A673 (cell line): Measurements from ENCODE around the gene YRDC. TPM values are rescaled to one million over a fixed set of nuclear protein-coding genes. Genes with fewer than 3 reads are reported as not detected.

Experiments
- BruUV-seq: library from RNA; stranded (reverse); fragments of 400-500 nt; replicated peaks from 2 replicates; lab custom pipeline; 2021; lab: Mats Ljungman, UMichigan
- CTCF ChIA-PET: fragments of 300-600 bp; sonication (Branson Sonifier 250); formaldehyde crosslinking; loops from one replicate; lab custom pipeline; 2022; ENCODE audit warnings: antibody characterized with exemption; lab: Charles Lee
- POLR2A ChIA-PET: fragments of 300-600 bp; sonication (Branson Sonifier 250); formaldehyde crosslinking; loops from one replicate; lab custom pipeline; 2022; ENCODE audit warnings: antibody characterized with exemption; ENCODE audit not compliant: low non-redundant PET; lab: Charles Lee
- DNase-seq: peaks from one replicate; pipeline ENCODE4 v3.0.0-alpha.2; 2015; ENCODE audit warnings: low spot score
- H3K27ac ChIP-seq: fragments of 200-600 bp; sonication (generic); 2 replicates; pipeline ENCODE4 v1.5.1; 2016; ENCODE audit warnings: mixed run types, low read depth, mild to moderate bottlenecking, mixed read lengths, antibody characterized with exemption, low read length; ENCODE audit not compliant: poor library complexity, severe bottlenecking
- H3K27me3 ChIP-seq: fragments of 200-600 bp; sonication (generic); replicated peaks from 2 replicates; pipeline ENCODE4 v1.6.1; 2017; ENCODE audit warnings: mixed run types, low read depth, mild to moderate bottlenecking, mixed read lengths, antibody characterized with exemption, low read length; ENCODE audit not compliant: insufficient read depth, poor library complexity
- H3K36me3 ChIP-seq: fragments of 200-600 bp; sonication (generic); 2 replicates; pipeline ENCODE4 v1.6.1; 2016; ENCODE audit warnings: mixed run types, mild to moderate bottlenecking, mixed read lengths, antibody characterized with exemption, low read length; ENCODE audit not compliant: insufficient read depth, poor library complexity, severe bottlenecking
- H3K4me1 ChIP-seq: fragments of 200-600 bp; sonication (generic); 2 replicates; pipeline ENCODE4 v1.6.1; 2017; ENCODE audit warnings: mixed run types, mild to moderate bottlenecking, mixed read lengths, antibody characterized with exemption, low read length; ENCODE audit not compliant: insufficient read depth, poor library complexity, severe bottlenecking
- H3K4me3 ChIP-seq: fragments of 200-600 bp; sonication (generic); 2 replicates; pipeline ENCODE4 v1.5.1; 2016; ENCODE audit warnings: low read depth, mixed run types, mild to moderate bottlenecking, mixed read lengths, low read length; ENCODE audit not compliant: poor library complexity, severe bottlenecking
- H3K9me3 ChIP-seq: fragments of 200-600 bp; sonication (generic); 2 replicates; pipeline ENCODE4 v1.6.1; 2016; ENCODE audit warnings: mixed run types, low read depth, mild to moderate bottlenecking, mixed read lengths, antibody characterized with exemption, low read length; ENCODE audit not compliant: poor library complexity, severe bottlenecking
- EZH2 ChIP-seq: fragments of 200-600 bp; sonication (generic); IDR thresholded peaks from 2 replicates; pipeline ENCODE4 v1.6.1; 2017; ENCODE audit warnings: borderline replicate concordance, low read depth, mild to moderate bottlenecking, mixed read lengths, antibody characterized with exemption, low read length; ENCODE audit not compliant: poor library complexity, severe bottlenecking
- intact Hi-C: fragments of 100-400 bp; cut with micrococcal nuclease; formaldehyde crosslinking; loops from one replicate; pipeline ENCODE4 v1.10.0; 2022; ENCODE audit not compliant: unreplicated experiment
- total RNA-seq: library from RNA; stranded (reverse); gene quantifications from 2 replicates; pipeline ENCODE4 v1.2.3, GENCODE V29; 2021
- TF ChIP-seq, protein P1 (sequence below): fragments of 300-800, 200-600 bp; sonication (generic); conservative IDR thresholded peaks from 2 replicates; pipeline ENCODE4 v1.5.1; 2017; ENCODE audit warnings: low read depth, mild to moderate bottlenecking, antibody characterized with exemption, low read length, moderate library complexity, mixed read lengths

The YRDC gene
- total RNA-seq, 1 experiment from 2014 or later: 38.5 TPM

DNA sequence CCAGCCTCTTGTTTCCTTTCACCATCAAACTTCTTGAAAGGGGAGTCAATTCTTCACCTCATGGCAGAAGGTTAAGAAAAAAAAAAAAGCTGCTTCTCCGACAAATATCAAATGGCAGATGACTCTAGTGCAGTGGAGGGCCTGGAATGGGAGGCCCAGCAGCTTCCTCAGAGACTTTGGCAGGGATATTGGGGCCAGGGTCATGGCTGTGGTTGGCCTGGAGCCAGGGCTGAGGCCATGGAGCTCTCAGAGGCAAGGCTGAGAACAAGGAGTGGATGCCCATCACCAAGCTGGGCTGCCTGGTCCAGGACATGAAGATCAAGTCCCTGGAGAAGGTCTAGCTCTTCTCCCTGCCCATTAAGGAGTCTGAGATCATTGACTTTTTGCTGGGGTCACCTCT, 32.7 kb upstream of the YRDC start:
- Histone ChIP-seq H3K36me3 (peaks cover 26% of the 10 kb centered on the region), H3K9me3 (no peaks in the 10 kb centered on the region), H3K4me3 (no peak overlapping the region), H3K27ac (no peak overlapping the region), H3K27me3 (no peaks in the 10 kb centered on the region), H3K4me1 (no peaks in the 10 kb centered on the region)
- intact Hi-C loops: no loop called here
- no peak for DNase-seq
- BruUV-seq: no TSS peak
- no peak for TF ChIP-seq EZH2
- TF ChIP-seq, protein P1, sequence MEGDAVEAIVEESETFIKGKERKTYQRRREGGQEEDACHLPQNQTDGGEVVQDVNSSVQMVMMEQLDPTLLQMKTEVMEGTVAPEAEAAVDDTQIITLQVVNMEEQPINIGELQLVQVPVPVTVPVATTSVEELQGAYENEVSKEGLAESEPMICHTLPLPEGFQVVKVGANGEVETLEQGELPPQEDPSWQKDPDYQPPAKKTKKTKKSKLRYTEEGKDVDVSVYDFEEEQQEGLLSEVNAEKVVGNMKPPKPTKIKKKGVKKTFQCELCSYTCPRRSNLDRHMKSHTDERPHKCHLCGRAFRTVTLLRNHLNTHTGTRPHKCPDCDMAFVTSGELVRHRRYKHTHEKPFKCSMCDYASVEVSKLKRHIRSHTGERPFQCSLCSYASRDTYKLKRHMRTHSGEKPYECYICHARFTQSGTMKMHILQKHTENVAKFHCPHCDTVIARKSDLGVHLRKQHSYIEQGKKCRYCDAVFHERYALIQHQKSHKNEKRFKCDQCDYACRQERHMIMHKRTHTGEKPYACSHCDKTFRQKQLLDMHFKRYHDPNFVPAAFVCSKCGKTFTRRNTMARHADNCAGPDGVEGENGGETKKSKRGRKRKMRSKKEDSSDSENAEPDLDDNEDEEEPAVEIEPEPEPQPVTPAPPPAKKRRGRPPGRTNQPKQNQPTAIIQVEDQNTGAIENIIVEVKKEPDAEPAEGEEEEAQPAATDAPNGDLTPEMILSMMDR: no peak
- POLR2A ChIA-PET: interaction anchor here (0.5 kb wide), 1 partner anchor 17 kb away, joined by 3 read pairs; no protein-coding TSS in a partner anchor
- CTCF ChIA-PET: no interaction called here

DNA sequence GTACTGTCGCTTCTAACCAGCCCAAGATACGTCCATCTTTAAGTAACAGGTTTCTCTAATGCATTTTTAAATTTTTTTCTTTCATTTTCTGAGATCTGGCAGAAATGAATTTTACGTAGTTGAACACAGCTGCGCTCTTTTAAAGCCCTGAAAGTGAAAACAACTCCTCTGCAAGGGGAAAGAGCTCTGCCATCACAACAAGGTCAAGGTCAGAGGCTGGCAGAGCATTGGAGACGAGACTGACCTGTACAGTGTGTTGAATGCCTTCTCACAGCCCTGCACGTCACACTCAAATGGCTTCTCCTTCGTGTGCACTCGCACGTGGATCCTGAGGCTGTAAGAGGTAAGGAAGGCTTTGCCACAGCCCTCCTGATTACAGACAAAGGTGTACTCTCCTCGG, 31.7 kb upstream of the YRDC start:
- TF ChIP-seq, protein P1: no peak
- TF ChIP-seq EZH2: no peak
- DNase-seq: no peak
- ChIA-PET CTCF (no interaction called here), POLR2A (no interaction called here)
- no peak overlapping the region for H3K27ac ChIP-seq
- H3K36me3 ChIP-seq: peaks cover 35% of the 10 kb centered on the region
- H3K4me3 ChIP-seq: no peak overlapping the region
- intact Hi-C loops: no loop called here
- no TSS peak for BruUV-seq
- H3K27me3 ChIP-seq: no peaks in the 10 kb centered on the region
- no peaks in the 10 kb centered on the region for H3K9me3 ChIP-seq
- H3K4me1 ChIP-seq: no peaks in the 10 kb centered on the region

DNA sequence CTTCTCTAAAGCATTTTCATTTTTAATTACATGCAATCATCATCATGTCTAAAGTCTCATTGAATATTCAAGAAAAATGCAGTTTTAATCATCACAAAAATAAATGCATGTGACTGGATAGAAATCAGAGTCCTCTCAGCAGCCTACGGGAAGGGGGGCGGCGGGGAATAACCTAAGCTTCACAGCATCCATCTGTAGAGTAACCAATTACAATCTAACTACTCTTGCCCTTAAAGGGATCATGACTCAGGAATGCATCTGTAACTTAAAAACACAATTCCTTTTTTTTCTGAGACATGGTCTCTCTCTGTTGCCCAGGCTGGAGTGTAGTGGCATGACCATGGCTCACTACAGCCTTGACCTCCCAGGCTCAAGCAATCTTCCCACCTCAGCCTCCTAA, 28.8 kb upstream of the YRDC start:
- no TSS peak for BruUV-seq
- no peak overlapping the region for H3K27ac ChIP-seq
- no peaks in the 10 kb centered on the region for H3K27me3 ChIP-seq
- no peaks in the 10 kb centered on the region for H3K9me3 ChIP-seq
- intact Hi-C loops: no loop called here
- ChIA-PET CTCF (no interaction called here), POLR2A (no interaction called here)
- no peak overlapping the region for H3K4me3 ChIP-seq
- no peak for TF ChIP-seq EZH2
- TF ChIP-seq, protein P1: no peak
- peaks cover 54% of the 10 kb centered on the region for H3K36me3 ChIP-seq
- no peaks in the 10 kb centered on the region for H3K4me1 ChIP-seq
- no peak for DNase-seq
